NCI-H1417 (cell line): Measurements from ENCODE around the gene RAB11FIP4.

Experiments
- DNase-seq, 3 experiments: peaks; one replicate each; lab custom pipeline; 2025; lab: John Stamatoyannopoulos, UW

Gene RAB11FIP4

DNA sequence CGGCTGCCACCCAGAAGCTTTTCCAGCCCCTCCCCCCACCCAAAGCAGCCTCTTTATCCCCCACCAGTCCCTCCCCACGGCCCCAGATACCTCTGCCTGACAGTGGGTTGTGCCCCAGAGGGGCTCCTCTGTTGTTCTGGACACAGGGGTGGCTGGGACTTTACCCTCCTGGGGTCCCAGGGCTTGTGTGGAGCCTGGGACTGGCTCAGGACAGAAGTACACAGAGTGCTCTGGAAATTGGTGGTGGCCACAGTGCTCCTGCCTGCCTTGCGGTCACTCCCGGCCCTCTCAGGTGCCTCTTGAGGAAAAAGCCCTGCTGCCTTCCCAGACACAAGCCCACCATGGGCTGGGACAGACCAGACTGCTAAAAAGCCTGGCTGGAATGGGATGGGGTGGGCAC is 68.2 kb downstream of the RAB11FIP4 start:
- no peak for DNase-seq

DNA sequence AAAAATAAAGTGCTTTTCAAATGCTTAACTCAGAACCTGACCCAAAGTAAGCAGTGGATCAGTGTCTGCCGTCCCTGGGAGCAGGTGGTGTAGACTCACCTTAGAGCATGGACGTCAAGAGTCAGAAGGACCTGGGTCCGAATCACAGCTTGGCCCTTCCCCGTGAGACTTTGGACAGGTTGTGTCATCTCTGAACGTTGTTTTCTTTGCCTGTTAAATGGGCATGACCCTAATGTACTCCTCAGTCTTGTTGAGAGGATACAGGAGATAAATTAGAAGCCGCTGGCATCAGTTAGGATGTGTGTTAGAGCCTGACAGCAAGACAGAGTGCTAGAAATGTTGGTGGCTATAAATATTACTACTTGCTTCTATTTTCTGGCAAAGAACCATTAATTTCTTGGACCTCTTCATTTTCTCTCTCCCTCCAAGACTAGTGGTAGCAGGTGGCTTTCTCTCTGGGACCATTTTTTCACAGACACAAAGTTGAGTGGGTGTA is 68.8 kb downstream of the RAB11FIP4 start:
- no peak for DNase-seq

DNA sequence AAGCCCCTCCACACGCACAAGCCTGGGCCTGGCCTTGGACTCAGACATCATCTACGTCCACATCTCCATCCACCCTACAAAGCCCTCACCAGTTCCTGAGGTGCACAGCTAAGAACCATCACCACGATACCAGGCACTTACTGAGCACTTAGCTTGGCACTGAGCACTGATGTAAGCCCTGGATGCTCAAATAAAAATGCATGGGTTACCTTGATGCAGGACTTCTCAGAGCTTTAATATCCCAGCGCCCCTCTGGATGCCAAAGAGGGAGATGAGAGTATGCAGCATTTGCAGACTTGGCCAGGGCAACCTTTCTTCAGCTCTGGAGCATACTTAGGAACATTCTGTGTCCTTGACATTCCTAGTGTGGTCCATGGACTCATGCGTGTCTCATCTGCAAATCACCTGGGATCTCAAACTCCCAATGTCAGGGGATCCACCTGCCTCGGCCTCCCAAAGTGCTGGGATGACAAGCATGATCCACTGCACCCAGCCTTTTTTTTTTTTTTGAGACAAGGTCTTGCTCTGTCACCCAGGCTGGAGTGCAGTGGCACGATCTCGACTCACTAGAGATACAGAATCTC is 69.8 kb downstream of the RAB11FIP4 start:
- no peak for DNase-seq

DNA sequence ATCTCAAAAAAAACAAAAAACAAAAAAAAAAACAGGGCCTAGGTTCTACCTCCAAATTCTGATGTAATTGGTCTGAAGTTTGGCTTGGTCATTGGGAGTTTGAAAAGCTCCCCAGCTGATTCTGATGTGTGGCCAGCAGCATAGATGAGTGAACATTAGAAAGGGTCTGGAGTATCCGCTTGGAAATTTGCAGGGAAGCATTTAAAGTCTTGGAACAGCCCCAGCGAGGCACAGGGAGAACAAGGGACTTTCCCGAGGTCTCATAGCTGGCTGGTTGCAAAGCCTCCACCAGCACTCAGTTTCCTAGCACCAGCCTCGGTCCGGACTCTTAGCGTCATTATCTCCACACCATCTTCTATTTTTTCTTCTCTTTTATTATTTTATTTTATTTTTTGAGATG is 70.8 kb downstream of the RAB11FIP4 start:
- no peak for DNase-seq

DNA sequence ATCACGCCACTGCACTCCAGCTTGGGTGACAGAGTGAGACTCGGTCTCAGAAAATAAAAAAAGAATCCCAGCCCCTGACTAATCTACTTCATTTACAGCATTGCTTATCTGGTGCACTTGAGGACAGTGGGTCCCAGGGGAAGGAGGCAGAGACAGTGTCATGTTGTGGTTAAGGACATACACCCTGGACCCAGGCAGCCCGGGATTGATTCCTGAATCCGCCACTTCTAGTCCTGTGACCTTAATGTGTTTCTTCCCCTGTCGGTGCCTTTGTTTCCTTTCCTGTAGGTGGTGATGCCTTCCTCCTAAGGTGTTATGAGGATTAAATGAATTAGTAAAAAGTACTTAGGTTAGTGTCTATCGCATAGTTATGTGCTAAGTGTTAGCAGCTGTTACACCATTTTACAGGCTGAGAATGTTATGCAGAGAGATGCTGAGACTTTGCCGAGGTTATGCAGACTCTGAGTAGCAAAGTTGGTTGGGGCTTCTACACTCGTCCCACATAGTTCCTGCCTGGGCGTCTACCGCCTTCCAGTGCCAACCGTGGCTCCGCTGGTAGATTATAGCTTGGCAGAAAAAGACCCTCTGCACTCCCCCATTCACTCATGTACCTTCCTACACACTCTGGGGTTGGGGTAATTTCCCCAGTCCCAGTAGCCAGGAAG is 74.8 kb downstream of the RAB11FIP4 start:
- DNase-seq = no peak

DNA sequence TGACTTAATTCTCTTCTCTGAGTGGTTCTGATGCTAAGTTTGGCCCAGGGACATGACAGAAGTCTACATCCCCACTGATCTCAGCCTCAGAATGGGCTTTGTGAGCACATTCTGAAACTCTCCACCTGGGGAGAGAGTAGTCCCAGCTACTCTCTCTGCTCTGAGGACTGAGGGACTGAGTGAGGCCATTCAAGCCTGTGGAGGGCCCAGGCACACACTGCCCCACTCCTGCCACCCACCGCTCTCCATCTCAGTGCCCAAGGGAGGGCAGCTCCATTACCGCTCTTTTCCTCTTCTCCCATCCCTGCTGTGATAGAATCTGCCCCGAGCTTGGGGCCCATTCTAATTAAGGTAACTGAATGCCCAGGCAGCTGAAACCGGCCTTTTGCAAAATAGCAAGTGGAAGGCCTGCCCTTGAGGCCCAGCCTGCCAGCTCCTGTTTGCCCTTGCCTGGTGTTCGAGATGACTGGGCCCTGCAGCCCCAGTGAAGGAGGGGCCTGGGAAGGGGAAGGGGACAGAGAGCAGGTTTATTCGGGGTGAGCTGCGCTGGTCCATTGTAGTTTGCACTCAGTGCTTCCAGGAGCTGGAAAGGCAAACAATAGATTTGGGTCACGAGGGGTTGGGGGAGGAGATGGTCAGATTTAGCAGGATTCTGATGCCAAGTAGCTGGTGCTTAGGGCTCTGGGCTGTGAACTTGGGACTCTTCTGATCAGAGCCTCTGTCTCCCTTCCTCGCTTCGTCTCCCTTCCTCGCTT is 76.2 kb downstream of the RAB11FIP4 start:
- no peak for DNase-seq

DNA sequence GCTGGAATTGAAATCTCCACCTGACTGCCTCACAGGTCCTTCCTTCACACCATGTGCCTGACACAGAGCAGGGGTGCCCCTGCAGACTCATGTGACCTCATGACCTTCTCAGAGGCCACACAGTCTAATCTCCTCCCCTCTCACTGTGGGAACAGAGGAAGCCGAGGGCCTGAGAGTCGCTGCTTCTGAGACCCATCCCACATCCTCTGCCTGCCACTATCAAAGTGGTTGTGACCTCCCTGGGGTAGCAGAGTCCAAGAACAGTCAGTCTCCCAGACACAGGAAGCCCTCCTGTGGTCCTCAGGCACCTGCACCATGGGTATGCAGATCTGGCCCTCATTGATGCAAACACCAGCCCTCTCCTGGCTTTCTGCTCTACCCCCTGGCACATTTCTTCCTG is 78.5 kb downstream of the RAB11FIP4 start:
- DNase-seq = no peak

DNA sequence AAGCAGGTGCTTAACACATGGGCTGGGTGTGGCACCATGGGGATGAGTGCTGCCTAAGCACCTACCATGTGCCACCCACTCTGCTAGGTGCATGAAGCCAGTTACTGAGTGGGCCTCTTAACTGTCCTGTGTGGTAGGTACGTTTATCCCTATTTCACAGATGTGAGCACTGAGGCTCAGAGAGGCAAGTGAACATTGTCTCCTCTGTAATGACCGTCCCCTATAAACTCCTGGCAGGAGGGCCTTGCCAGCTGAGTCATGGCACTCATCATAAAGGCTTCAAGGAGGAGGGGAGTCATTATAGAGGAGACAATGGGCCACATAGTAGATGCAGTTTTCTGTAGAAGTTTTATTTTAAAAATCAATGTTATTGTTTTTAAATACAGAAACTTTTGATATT is 79.1 kb downstream of the RAB11FIP4 start:
- no peak for DNase-seq

DNA sequence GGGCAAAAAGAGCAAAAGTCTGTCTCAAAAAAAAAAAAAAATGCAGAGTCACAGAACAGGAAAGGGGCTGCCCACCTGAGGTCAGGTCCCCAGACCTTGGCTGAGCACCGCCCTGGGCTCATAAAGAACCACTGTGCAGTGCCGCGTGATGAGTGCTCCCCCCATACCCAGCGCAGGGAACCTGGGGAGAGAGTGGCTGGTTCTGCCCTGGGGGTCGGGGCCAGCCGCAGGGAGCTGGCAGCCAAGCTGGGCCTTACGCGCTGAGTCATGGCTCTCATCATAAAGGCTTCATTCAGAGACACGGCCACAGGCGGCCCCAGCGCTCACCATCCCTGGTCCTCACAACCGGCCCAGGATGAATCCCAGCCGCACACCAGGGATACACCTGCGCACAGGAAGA is 80.7 kb downstream of the RAB11FIP4 start:
- DNase-seq = no peak

DNA sequence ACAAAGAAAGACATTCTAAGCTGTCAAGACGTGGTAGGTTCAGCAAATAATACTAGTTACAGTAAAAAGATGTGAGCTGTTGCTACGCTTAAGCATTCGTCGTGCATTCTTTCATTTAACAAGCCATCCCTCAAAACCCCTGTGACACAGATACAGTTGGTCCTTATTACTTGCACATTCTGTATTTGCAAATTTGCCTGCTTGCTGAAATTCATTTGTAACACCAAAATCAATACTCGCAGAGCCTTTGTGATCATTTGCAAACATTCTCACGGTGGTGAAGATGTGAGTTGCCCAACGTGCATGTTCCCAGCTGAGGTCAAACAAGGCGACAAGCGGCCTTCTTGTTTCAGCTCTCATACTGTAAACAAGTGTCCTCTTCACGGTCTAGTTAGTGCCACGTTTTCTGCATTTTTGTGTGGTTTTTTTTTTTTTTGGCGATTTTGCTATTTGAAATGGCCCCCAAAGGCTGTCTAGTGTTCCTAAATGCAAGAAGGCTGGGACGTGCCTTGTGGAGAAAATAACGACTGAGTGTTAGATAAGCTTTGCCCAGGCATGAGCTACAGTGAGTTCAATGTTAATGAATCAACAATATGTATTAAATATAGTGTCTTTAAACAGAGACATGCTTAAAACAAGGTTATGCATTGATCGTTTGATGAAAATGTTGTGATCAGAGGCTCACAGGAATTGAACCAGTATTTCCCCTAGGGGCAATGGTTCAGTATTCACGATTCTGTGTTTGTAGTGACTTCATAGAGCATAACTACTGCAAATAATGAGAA is 84.1 kb downstream of the RAB11FIP4 start:
- DNase-seq = no peak

DNA sequence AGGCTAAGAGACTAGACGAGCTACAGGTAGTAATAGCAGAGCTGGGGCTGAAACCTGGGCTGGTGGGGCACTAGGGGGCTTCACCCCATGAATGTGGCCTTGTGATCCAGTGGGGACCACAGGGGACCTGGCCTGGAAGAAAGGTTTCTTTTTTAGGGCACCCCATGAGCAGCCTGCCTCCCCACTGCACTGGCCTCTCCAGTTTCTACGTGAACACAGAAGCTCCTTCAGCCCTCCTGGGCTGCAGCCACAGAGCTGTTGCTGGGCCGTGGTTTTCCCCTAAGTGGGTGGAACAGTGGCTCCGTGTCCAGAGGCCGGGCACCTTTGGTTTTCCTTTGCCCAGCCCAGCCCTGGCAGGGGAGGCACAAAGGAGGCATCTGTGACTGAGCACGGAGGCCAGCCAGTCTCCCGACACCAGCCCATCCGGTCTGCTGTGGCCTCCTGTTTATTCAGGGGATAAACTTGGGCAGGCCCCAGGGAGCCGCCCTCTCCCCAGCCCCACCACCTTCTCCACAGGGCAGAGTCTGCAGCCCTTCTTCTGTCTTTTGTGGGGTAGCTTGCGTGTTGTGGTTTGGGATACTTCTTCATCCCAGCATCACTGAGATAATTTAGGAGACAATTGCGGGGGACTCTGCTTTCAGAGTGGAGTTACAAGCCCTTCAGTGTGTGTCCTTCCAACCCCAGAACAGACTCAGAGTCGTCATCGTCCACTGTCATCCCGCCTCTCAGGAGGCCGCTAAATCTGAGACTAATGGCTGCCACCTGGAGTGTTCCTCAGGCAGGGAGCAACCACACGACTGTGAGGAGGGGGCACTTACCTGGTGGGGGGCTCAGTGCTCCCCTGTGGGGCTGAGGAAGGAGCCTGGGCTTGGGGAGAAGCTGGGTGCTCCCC is 85.3 kb downstream of the RAB11FIP4 start:
- no peak for DNase-seq

DNA sequence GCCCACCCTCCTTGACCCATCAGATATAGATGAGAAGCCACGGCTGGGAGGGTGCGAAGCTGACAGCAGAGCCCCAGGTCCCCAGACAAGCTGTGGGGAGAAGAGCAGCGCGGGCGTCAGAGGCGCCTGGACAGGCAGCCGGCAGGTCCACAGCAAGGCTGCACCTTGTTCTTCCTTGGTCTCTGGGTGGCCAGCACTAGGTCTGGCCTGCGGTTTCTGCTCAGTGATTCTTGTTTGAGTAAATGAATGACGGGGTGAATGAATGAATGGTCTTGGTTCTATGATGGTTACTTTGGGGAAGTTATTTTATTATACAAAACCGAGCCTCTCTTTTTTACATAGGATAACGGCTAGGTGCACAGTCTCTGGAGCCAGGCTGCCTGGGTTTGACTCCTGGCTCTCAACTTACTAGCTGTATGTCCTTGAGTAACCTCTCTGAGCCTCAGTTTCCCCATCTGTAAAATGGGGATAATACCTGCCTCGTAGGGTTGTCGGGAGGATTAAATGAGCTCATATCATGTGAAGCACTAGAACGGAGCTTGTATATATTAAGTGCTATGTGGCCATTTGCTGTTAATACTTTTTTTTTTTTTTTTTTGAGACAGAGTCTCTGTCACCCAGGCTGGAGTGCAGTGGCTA is 86.1 kb downstream of the RAB11FIP4 start:
- DNase-seq = no peak

DNA sequence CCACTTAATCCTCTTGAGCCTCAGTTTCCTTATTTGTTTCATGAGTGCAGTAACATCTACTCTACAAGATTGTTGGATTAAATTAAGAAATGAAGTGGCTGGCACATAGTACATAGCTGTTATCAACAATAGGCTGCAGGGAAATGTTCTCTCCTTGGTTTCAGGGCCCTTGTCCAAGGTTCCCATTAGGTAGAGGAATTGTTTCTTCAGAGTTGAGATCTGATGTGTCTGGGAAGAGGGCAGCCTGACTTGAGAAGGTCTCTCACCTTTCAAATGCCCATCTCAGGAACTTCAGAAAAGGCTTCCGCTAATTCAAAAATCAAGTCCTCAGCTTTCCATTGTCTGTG is 87.6 kb downstream of the RAB11FIP4 start:
- no peak for DNase-seq

DNA sequence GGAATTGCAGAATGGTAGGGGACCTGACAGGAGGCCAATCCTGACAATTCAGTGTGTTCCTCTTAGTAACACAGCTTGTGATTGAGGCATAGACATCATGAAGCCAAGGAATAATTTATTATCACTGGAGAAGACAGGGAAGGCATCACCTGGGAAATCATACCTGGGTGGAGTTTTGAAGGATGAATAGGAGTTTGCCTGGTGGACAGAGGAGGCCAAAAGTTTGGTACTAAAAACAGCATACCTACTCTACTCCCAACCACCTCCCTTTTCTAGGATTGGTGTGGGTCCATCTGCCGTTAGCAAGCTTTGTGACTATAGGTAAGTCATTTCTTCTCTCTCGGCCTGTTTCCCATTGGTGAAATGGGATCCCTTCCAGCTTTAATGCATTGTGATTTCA is 88.0 kb downstream of the RAB11FIP4 start:
- no peak for DNase-seq

DNA sequence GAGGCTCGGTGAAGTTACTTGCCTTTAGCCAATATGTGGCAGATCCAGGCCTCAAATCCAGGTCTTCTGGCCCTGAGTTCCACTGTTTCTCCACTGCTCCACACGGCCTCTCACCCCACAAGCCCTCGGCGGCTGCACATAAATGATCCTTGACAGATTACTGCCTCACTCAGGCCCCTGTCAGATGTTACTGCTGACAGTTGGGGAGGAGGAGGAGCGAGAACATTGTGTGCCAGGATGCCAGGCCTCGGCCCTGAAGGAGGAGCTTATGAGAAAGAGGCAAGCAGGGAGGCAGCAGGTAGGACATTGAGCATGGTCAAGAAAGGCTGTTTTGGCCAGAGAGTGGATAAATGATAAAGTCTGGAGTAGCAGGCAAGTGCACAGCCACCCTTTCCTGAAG is 88.6 kb downstream of the RAB11FIP4 start:
- no peak for DNase-seq

DNA sequence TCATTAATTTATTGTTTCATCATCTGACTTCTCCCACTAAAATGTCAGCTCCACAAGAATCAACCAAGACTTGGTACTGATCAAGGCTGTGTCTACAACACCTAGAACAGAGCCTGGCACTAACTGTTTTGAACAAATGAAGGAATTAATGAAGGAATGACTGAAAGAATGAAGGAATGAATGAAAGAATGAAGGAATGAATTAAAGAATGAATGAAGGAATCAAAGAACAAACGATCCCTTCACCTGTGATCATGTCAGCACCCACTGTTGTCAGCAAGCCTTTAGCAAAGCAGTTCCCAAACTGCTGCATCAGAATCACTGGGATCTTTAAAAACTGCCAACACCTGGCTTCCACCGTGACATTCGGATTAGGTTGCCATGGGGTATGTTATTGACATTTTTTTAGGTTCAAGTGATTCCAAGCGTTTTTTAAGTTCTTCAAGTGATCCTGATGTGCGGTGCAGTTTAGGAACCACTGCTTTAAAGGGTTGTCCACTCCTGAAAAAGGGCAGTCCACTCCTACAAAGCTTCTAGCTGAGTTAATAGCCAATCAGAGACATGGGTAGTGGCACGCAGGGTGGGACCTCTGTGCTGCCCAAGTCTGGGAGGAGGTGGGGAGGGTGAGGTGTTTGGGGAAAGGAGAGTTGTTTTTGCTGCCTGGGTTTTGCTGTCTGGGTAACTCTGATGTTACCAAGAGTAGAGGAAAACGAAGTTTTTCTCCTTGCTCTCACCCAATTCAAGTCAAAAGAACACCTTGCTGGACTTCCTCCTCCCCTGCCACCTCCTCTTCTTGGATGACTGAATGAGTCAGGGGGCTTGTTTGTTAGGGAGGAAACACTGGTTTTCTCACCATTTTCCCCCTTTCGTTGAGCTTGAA is 89.7 kb downstream of the RAB11FIP4 start:
- no peak for DNase-seq

DNA sequence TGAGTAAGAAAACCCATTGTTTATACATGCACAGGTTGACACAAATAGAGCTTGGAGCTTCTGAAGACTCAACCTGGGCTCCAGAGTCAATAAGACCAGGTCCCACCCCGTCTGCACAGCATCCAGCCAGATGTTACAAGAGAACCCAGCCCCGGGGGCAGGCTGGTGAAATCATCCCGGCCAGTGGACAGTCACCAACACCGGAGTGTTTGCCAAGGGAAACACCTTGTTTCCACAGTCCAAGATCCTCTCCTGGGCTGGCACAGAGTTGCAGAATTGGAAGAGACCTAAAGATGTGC is 90.3 kb downstream of the RAB11FIP4 start:
- DNase-seq = no peak

DNA sequence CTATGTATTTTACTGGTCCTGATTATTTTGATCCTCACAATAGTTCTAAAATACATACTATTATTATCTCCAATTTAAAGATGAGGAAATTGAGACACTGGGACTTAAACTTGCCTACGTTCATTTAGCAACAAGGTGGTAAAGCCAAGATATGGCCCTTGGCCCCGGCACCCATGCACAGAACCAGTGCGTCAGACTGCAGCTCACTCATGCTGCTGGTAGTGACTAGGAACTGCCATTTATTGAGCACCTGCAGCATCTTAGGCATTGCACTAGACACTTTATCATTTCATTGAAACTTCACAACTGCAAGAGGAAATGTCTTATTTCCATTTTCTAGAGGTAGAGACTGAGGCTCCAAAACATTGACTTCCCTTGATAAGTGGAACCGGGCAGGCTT is 93.3 kb downstream of the RAB11FIP4 start:
- no peak for DNase-seq

DNA sequence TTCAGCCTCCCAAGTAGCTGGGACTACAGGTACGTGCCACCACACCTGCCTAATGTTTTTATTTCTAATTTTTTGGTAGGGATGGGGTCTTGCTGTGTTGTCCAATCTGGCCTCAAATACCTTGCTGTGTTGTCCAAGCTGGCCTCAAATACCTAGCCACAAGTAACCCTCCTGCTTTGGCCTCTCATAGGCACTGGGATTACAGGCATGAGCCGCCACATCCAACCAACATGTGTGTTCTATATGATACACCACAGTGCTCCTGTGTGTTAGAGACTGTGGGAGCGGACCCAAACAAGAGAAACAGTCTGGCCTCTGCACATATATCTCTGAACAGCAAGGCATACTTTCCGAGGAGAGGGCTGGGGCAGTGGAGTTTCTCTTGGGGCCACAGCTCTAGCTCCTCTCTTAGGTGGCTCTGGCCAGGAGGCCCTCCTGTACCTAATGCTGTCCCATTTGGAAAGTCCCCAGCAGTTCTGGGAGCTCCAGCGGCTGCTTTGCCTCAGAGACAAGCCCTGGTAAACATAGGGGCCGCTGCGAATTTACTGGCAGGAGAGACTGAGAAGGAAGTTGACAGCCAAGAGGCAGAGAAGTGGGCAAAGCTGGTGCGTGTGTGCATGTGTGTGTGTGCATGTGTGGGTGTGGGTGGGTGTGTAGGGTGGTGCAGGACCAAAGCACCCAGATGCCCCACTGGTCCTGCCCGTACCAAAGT is 95.0 kb downstream of the RAB11FIP4 start:
- no peak for DNase-seq
